ENCODE results near the gene HS3ST3B1. TPM values are rescaled to one million over a fixed set of nuclear protein-coding genes. Genes with fewer than 3 reads are reported as not detected.

The HS3ST3B1 gene
- total and polyA plus RNA-seq, 2 experiments from 2014 or later, result 8.1 to 17.7 TPM

DNA sequence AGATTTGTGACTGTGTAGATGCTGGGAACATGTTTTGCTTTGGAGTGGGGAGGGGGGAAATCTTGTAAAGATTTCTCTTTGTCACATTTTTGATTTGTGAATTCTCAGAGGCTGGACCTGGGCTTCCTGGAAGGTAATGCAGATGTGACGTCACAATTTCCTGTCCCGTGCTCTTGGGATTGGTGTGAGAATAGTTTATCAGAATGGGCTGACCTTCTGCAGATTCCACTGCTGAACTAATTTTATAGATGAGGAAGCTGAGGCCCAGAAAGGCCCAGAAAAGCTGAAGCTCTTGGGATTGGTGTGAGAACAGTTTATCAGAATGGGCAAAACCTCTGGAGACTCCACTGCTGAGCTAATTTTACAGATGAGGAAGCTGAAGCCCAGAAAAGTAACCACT is 34.0 kb downstream of the HS3ST3B1 start (continued):
- TF ChIP-seq, protein P1, sequence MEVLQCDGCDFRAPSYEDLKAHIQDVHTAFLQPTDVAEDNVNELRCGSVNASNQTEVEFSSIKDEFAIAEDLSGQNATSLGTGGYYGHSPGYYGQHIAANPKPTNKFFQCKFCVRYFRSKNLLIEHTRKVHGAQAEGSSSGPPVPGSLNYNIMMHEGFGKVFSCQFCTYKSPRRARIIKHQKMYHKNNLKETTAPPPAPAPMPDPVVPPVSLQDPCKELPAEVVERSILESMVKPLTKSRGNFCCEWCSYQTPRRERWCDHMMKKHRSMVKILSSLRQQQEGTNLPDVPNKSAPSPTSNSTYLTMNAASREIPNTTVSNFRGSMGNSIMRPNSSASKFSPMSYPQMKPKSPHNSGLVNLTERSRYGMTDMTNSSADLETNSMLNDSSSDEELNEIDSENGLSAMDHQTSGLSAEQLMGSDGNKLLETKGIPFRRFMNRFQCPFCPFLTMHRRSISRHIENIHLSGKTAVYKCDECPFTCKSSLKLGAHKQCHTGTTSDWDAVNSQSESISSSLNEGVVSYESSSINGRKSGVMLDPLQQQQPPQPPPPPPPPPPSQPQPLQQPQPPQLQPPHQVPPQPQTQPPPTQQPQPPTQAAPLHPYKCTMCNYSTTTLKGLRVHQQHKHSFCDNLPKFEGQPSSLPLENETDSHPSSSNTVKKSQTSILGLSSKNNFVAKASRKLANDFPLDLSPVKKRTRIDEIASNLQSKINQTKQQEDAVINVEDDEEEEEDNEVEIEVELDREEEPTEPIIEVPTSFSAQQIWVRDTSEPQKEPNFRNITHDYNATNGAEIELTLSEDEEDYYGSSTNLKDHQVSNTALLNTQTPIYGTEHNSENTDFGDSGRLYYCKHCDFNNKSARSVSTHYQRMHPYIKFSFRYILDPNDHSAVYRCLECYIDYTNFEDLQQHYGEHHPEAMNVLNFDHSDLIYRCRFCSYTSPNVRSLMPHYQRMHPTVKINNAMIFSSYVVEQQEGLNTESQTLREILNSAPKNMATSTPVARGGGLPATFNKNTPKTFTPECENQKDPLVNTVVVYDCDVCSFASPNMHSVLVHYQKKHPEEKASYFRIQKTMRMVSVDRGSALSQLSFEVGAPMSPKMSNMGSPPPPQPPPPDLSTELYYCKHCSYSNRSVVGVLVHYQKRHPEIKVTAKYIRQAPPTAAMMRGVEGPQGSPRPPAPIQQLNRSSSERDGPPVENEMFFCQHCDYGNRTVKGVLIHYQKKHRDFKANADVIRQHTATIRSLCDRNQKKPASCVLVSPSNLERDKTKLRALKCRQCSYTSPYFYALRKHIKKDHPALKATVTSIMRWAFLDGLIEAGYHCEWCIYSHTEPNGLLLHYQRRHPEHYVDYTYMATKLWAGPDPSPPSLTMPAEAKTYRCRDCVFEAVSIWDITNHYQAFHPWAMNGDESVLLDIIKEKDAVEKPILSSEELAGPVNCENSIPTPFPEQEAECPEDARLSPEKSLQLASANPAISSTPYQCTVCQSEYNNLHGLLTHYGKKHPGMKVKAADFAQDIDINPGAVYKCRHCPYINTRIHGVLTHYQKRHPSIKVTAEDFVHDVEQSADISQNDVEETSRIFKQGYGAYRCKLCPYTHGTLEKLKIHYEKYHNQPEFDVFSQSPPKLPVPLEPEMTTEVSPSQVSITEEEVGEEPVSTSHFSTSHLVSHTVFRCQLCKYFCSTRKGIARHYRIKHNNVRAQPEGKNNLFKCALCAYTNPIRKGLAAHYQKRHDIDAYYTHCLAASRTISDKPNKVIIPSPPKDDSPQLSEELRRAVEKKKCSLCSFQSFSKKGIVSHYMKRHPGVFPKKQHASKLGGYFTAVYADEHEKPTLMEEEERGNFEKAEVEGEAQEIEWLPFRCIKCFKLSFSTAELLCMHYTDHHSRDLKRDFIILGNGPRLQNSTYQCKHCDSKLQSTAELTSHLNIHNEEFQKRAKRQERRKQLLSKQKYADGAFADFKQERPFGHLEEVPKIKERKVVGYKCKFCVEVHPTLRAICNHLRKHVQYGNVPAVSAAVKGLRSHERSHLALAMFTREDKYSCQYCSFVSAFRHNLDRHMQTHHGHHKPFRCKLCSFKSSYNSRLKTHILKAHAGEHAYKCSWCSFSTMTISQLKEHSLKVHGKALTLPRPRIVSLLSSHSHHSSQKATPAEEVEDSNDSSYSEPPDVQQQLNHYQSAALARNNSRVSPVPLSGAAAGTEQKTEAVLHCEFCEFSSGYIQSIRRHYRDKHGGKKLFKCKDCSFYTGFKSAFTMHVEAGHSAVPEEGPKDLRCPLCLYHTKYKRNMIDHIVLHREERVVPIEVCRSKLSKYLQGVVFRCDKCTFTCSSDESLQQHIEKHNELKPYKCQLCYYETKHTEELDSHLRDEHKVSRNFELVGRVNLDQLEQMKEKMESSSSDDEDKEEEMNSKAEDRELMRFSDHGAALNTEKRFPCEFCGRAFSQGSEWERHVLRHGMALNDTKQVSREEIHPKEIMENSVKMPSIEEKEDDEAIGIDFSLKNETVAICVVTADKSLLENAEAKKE (CRISPR knock-in tag; IDR thresholded peaks at IDR 0.05), result no peak
- no peak for TF ChIP-seq NANOG (IDR thresholded peaks at IDR 0.05; ENCODE audit: borderline replicate concordance)
- no peak for TF ChIP-seq EZH2 (IDR thresholded peaks at IDR 0.05; ENCODE audit: low read depth, unreplicated experiment)
- no peak for TF ChIP-seq ZNF114 (CRISPR knock-in tag; IDR thresholded peaks at IDR 0.05)

DNA sequence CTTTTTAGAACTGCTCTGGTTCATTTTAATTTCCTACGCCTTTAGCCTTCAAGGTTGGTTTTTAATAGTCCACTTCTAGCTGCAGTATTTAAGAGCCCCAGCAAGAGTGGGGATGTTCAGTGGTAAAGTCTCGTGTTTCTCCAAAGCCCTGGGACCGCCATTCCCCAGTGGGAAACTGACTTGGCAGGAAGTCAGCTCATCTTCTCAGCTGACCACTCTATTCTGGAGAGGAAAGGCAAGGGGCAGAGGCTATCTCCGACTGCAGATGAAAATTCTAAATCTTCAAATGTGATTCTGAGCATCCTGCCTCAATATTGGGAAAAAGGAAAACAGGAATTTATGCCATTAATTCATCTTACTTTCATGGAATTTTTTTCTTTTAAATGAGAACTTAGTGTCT is 35.5 kb downstream of the HS3ST3B1 start:
- DNase-seq (ENCODE audit: low spot score) (no peak), ATAC-seq (no peak)
- H3K4me3 ChIP-seq, result no peak overlapping the region
- no peaks in the 10 kb centered on the region for H3K27me3 ChIP-seq (ENCODE audit: insufficient read depth)
- H4K20me1 ChIP-seq (replicated peaks; ENCODE audit: insufficient read depth), result no peaks in the 10 kb centered on the region
- no peak overlapping the region for H3K4me3 Mint-ChIP-seq
- no peak overlapping the region for H3K27ac Mint-ChIP-seq
- no peaks in the 10 kb centered on the region; the same call in 1 of the 2 replicates for H3K9me2 ChIP-seq (ENCODE audit: insufficient read depth)
- peaks cover 57% of the 10 kb centered on the region for H3K79me2 ChIP-seq (replicated peaks; ENCODE audit: insufficient read depth)
- peaks cover 59% of the 10 kb centered on the region for H3K4me1 Mint-ChIP-seq
- peaks cover 4% of the 10 kb centered on the region; the same call in 2 of the 3 replicates for H3K36me3 Mint-ChIP-seq (ENCODE audit: low read depth)
- no peaks in the 10 kb centered on the region for H3K36me3 ChIP-seq (ENCODE audit: insufficient read depth)
- H3F3A ChIP-seq (replicated peaks; ENCODE audit: low read depth), result peaks cover 3% of the 10 kb centered on the region; the same call in 1 of the 2 replicates
- peaks cover 19% of the 10 kb centered on the region for H3K27me3 Mint-ChIP-seq (ENCODE audit: insufficient read depth, low read depth, poor library complexity)
- peaks cover 38% of the 10 kb centered on the region for H3K4me1 ChIP-seq (ENCODE audit: insufficient read depth)
- H3K9me3 Mint-ChIP-seq, result peaks cover 3% of the 10 kb centered on the region; the same call in 1 of the 3 replicates
- no peak overlapping the region for H2AFZ ChIP-seq
- H3K27ac ChIP-seq (ENCODE audit: low read depth), result no peak overlapping the region
- peak overlapping the region; percentile 6; the same call in 1 of the 2 replicates for H3K4me2 ChIP-seq
- no peak for TF ChIP-seq ZNF114 (CRISPR knock-in tag; IDR thresholded peaks at IDR 0.05)
- no peak for TF ChIP-seq EZH2phosphoT487 (IDR thresholded peaks at IDR 0.05; ENCODE audit: unreplicated experiment)
- no peak for TF ChIP-seq JUNB (IDR thresholded peaks at IDR 0.05; ENCODE audit: unreplicated experiment)
- no peak for TF ChIP-seq CREB1 (CRISPR knock-in tag; IDR thresholded peaks at IDR 0.05; ENCODE audit: low read depth)
- TF ChIP-seq NANOG (IDR thresholded peaks at IDR 0.05; ENCODE audit: borderline replicate concordance), result no peak
- TF ChIP-seq, protein P1 (CRISPR knock-in tag; IDR thresholded peaks at IDR 0.05), result no peak
